ENCODE measurements around the gene DIP2C. TPM values are rescaled to one million over a fixed set of nuclear protein-coding genes. Genes with fewer than 3 reads are reported as not detected.

Gene DIP2C
- total and polyA plus RNA-seq, 3 donors from 2014 or later: 14.9 to 43.4 (median 30.1) TPM

DNA sequence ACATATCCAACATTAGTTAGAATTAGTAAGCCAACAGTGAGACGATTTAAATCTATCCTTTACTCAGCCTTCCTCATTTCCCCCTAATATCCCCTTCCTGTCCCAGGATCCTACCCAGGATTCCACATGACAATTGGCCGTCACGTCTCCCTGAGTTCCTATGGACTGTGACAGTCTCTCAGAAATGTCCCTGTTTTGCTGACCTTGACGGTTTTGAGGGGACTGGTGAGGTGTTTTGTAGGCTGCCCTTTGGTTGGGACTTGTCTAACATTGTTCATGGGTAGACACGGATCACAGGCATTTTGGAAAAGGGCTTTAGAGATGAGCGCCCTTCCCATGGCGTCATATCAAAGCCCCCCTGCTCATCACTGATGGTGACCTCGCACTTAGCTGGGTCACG, 391.4 kb downstream of the DIP2C start:
- H3K4me1 ChIP-seq: peaks cover 6% of the 10 kb centered on the region
- H3K9me3 ChIP-seq: no peaks in the 10 kb centered on the region
- intact Hi-C loops (cut with DNase I; ENCODE audit: low total_unique reads): no loop called here
- no peaks in the 10 kb centered on the region for H3K36me3 ChIP-seq (ENCODE audit: low read depth, missing control alignments)
- TF ChIP-seq, protein P1, sequence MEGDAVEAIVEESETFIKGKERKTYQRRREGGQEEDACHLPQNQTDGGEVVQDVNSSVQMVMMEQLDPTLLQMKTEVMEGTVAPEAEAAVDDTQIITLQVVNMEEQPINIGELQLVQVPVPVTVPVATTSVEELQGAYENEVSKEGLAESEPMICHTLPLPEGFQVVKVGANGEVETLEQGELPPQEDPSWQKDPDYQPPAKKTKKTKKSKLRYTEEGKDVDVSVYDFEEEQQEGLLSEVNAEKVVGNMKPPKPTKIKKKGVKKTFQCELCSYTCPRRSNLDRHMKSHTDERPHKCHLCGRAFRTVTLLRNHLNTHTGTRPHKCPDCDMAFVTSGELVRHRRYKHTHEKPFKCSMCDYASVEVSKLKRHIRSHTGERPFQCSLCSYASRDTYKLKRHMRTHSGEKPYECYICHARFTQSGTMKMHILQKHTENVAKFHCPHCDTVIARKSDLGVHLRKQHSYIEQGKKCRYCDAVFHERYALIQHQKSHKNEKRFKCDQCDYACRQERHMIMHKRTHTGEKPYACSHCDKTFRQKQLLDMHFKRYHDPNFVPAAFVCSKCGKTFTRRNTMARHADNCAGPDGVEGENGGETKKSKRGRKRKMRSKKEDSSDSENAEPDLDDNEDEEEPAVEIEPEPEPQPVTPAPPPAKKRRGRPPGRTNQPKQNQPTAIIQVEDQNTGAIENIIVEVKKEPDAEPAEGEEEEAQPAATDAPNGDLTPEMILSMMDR (IDR thresholded peaks at IDR 0.05): no peak
- TF ChIP-seq POLR2A (IDR thresholded peaks at IDR 0.05): no peak
- no peak overlapping the region for H3K4me3 ChIP-seq
- H3K27ac ChIP-seq: no peak overlapping the region
- 80 to 86% methylated on average over 5 to 9 of the region's 9 CpGs for WGBS, 2 donors
- H3K27me3 ChIP-seq: no peaks in the 10 kb centered on the region
- no peak for DNase-seq

DNA sequence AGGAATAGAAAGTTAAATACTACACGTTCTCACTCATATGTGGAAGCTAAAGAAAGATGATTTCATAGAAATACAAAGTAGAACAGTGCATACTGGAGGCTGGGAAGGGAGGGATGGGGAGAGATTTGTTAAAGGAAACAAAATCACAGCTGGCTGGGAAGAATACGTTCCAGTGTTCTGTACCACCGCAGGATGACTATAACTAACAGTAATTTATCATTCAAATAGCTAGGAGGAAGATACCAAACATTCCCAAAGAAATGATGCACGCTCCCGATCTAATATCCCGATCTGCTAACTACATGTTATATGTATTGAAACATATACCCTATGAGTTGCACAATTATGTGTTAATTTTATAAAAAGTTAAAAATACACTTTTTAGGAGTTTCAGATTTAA, 391.9 kb downstream of the DIP2C start:
- DNase-seq: no peak
- WGBS, 2 donors: 40 to 59% methylated on average over 6 of the region's 6 CpGs
- Histone ChIP-seq H3K36me3 (ENCODE audit: low read depth, missing control alignments) (no peaks in the 10 kb centered on the region), H3K4me1 (peaks cover 6% of the 10 kb centered on the region), H3K4me3 (no peak overlapping the region), H3K27me3 (no peaks in the 10 kb centered on the region), H3K9me3 (no peaks in the 10 kb centered on the region), H3K27ac (no peak overlapping the region)
- TF ChIP-seq POLR2A (IDR thresholded peaks at IDR 0.05): no peak
- TF ChIP-seq, protein P1 (IDR thresholded peaks at IDR 0.05): no peak
- intact Hi-C loops (cut with DNase I; ENCODE audit: low total_unique reads): no loop called here

DNA sequence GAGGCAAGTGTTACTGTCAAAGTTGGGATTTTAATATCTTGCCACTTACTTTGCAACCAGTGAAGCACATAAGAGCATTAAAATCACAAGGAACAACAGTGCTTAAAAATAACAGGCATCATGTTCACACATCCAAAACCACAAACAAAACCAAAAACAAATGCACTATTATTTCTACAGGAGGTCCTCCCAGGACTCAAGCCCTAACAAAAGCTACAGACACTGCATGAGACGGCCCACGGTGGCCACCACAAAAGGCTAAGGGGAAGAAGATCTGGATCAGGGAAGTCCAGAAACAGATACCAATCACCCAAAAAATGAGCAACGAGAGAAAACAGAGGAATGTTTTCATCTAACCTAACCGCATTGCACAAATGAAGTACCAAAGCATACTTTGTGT, 395.8 kb downstream of the DIP2C start:
- intact Hi-C loops (cut with DNase I; ENCODE audit: low total_unique reads): no loop called here
- H3K27me3 ChIP-seq: no peaks in the 10 kb centered on the region
- no peaks in the 10 kb centered on the region for H3K9me3 ChIP-seq
- no peak for TF ChIP-seq POLR2A (IDR thresholded peaks at IDR 0.05)
- TF ChIP-seq, protein P1 (IDR thresholded peaks at IDR 0.05): no peak
- no peak for DNase-seq
- H3K4me1 ChIP-seq: peaks cover 6% of the 10 kb centered on the region
- WGBS, 2 donors: 73 to 84% methylated on average over 4 of the region's 4 CpGs
- no peak overlapping the region for H3K27ac ChIP-seq
- H3K4me3 ChIP-seq: no peak overlapping the region
- no peaks in the 10 kb centered on the region for H3K36me3 ChIP-seq (ENCODE audit: low read depth, missing control alignments)

GRCh38 chr10:290026-290725, 399.3 kb downstream of the DIP2C start:
- no peak for TF ChIP-seq POLR2A (IDR thresholded peaks at IDR 0.05)
- TF ChIP-seq, protein P1 (IDR thresholded peaks at IDR 0.05): no peak
- intact Hi-C loops (cut with DNase I; ENCODE audit: low total_unique reads): no loop called here
- DNase-seq: no peak
- H3K4me1 ChIP-seq: no peaks in the 10 kb centered on the region
- WGBS, 2 donors: 92 to 94% methylated on average over 17 of the region's 17 CpGs
- H3K27ac ChIP-seq: no peak overlapping the region
- no peak overlapping the region for H3K4me3 ChIP-seq
- H3K27me3 ChIP-seq: no peaks in the 10 kb centered on the region
- H3K36me3 ChIP-seq (ENCODE audit: low read depth, missing control alignments): no peaks in the 10 kb centered on the region
- H3K9me3 ChIP-seq: no peaks in the 10 kb centered on the region

DNA sequence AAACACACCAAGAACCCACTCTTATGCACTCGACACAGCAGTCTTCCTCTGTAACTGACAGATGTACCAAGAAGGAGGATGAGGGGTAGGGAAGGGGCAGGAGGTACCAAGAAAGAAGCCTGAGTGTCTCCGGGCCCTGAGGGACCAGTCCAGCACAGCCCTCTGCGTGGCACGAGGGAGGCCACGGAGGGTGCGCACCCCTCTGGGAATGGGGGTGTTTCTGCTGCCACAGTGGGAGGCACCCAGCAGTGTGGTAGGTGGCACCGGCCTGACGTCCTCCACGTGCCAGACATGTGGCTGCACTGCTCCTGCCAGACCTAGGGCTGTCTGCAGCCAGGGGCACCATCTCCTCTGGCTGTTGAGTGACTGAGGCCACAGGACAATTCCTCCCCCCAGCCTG, 399.9 kb downstream of the DIP2C start:
- intact Hi-C loops (cut with DNase I; ENCODE audit: low total_unique reads): no loop called here
- DNase-seq: no peak
- Histone ChIP-seq H3K36me3 (ENCODE audit: low read depth, missing control alignments) (no peaks in the 10 kb centered on the region), H3K4me3 (no peak overlapping the region), H3K4me1 (no peaks in the 10 kb centered on the region), H3K9me3 (no peaks in the 10 kb centered on the region), H3K27me3 (no peaks in the 10 kb centered on the region), H3K27ac (no peak overlapping the region)
- TF ChIP-seq POLR2A (IDR thresholded peaks at IDR 0.05): no peak
- TF ChIP-seq, protein P1 (IDR thresholded peaks at IDR 0.05): no peak
- WGBS, 2 donors: 88 to 97% methylated on average over 1 to 9 of the region's 9 CpGs

Measured in testis (tissue), 3 donors.